GM18868 (cell line): ENCODE measurements around the gene CD276.
"Not testable (repeated sequence)": the region's sequence is repeated elsewhere in the genome, so short reads cannot be mapped to it uniquely, and the experiment has no call there.

Source experiments
- ATAC-seq: cut with Tn5 transposase; IDR thresholded peaks from one replicate; pipeline ENCODE4 v1.9.1; 2021; ENCODE audit warnings: mild to moderate bottlenecking, moderate library complexity; ENCODE audit not compliant: unreplicated experiment

The CD276 gene

DNA sequence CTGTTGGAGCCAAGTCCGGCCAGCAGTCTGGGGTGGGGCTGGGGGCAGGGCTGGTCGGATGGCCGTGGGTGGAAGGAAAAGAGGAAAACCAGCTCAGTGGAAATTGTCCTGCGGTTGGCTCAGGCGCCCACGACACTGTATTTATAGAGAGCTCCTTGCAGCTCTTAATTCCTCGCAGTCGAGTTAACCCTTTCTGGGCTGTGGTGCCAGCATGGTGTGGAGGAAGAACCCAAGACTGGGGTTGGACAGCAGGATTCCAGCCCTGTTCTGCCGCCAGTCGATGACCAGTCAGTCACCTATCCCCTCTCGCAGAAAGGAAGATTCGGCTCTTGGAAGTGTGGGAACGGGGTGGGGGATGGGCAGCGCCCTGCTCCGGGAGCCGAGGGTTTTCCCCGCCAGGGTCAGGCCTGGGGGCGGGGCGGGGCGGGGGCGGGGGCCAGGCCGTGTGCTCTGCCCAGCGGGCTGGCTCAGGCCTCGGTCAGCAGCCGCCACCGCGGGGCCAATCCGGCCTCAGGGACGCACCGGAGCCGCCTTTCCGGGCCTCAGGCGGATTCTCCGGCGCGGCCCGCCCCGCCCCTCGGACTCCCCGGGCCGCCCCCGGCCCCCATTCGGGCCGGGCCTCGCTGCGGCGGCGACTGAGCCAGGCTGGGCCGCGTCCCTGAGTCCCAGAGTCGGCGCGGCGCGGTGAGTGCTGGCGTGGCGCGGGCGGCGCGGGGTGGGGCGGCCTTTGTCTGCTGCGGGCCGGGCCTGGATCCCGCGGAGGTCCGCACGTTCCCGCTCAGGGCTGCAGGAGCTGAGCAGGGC, at the start of gene CD276:
TSS of gene CD276 (plus strand) at position 607 of the 804 bp plus-strand sequence. CDS start 15,257 bp downstream, outside the sequence.
- no peak for ATAC-seq

GRCh38 chr15:73637527-73637926, 46.7 kb upstream of the CD276 start:
- no peak for ATAC-seq

DNA sequence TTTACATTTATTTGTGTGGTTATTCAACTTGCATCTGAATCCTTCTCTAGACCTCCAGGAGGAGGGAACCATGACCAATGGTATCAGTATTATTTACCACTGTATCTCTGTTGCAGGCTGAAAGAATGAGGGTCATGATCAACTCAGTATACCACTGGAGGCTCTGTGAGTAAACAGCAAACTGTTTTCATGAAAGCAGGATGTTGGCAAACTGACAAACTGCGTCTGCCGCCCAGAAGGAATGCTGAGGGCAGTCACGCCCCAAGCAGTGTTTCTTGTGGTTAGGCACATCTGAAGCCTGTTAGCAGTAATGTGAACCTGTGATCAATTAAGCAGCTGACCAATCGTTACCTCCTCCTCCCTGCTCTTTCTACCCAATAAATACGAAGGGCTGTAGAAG, 44.7 kb upstream of the CD276 start:
- ATAC-seq, result not testable (repeated sequence)

DNA sequence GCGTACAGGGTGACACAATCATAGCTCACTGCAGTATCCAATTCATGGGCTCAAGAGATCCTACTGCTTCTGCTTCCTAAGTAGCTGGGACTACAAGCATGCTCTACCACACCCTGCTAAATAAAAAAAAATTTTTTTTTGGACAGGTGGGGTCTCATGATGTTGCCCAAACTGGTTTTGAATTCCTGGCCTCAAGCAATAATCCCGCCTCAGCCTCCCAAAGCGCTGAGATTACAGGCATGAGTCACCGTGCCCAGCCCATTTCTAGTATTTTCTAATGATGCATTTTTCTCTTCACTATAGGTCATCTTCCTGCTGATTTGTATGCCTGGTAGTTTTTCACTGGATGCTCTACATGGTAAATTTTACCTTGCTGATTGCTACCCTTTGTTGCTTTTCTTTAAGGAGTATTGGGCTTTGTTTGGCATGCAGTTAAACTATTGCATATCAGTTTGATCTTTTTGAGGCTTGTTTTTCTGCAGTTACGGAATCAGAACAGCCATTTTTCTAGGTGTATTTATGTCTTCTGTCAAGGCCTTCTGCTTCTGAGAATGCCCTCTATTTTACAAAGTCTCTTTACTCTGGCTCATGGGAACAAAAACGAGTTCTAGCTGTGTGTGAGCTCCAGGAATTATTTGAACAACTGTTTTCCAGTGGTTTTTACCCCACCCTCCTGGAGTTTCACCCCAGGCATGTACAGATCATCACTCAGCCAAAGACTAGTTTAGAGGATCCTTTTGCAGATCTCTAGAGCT, 36.7 kb upstream of the CD276 start:
- ATAC-seq, result no peak

- ATAC-seq, result no peak
Measured at GRCh38 chr15:73648014-73648295, 36.2 kb upstream of the CD276 start.

DNA sequence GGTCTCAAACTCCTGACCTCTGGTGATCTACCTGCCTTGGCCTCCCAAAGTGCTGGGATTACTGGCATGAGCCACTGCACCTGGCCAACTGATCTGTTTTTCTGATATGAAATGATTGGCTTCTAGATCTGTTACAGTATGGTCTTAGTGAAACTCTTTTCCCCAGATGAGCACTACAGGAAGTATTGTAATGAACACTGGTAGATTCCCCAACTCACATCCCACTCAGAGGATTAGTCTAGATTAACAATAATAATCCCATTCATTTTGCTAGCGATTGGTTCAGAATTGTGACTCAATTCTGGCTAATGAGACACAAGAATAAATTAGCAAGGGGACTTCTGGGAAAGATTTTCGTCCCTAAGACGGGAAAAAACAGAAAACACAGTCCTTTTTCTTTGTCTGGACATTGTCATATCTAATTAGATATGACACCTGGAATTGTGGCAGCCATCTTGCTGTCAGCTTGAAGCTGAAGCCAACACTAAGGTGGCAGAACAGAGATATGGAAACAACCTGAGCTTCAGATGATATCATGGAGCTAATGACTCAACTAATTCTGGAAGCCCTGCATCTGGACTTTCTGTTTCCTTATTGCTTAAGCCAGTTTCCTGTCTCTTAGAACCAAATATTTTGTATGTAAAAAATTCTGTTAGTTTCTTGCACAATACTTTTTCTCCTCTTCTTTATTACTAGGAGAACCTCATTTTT, 33.6 kb upstream of the CD276 start:
- no peak for ATAC-seq

DNA sequence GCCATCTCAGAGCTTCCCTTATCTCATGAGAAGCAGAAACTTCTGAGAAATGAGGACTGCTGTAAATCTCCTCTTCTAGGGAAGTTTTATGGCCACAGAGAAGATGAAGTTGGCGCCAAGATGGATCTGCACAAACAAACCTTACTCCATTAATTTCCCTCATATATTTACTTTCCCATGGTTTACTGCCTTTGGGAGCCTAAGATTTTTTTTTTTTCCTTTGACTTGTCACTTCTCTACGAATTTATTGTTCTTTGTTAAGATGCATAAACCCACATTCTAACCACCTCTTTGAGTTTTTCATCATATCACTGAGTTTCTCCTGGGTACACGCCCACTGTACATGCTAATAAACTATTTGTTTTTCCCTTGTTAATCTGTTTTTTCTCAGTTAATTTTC, 29.5 kb upstream of the CD276 start:
- ATAC-seq, result no peak

DNA sequence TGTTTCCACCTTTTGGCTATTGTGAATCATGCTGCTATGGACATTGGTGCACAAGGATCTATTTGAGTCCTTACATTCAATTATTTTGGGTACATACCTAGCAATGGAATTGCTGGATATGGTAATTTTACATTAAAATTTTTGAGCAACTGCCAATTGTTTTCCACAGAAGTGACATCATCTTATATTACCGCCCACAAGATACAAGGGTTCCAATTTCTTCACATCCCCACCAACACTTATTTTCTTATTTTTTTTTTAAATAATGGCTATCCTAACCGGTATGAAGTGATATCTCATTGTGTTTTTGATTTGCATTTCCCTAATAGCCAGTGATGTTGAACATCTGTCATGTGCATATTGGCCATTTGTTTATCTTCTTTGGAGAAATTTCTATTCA, 28.5 kb upstream of the CD276 start:
- no peak for ATAC-seq

GRCh38 chr15:73658645-73659044, 25.5 kb upstream of the CD276 start:
- no peak for ATAC-seq

GRCh38 chr15:73660455-73660854, 23.7 kb upstream of the CD276 start:
- no peak for ATAC-seq

DNA sequence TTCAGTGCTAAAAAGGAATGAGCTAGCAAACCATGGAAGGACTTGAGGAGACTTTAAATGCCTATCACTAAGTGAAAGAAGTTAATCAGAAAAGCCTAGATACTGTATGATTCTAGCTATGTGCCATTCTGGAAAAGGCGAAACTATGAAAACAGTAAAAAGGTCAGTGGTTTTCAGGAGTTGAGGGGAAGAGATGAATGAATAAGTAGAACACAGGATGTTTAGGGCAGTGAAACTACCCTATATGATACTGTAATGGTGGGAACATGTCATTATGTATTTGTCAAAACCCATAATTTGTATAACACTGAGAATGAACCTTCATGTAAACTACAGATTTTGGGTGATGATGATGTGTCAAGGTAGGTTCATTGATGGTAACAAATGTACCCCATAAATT, 9.6 kb upstream of the CD276 start:
- no peak for ATAC-seq

DNA sequence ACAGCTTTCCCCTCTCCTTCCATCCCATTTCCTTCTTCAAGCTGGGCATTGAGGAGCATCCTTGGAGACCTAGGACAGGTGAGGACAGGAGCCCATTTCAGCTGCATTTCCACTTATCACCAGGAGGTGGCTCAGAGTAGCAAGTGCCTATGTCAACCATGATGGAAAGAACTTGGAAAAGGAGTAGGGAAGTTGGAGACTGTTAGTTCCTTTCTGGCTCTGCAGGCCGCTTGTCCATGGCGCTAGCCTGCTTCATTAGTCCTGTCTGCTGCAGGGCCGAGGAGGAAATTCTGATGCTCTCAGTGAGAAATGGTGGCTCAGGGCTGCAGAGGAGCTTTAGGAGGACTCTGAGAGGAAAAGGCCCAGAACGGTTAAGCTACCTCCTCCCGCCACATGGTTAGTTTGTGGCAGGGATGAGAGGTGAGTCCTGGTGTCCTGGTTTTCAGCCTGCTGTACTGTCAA, 7.0 kb upstream of the CD276 start:
- ATAC-seq, result no peak

- ATAC-seq, result no peak
Measured at GRCh38 chr15:73677733-73678132, 6.5 kb upstream of the CD276 start.

GRCh38 chr15:73678498-73678897, 5.7 kb upstream of the CD276 start:
- no peak for ATAC-seq

DNA sequence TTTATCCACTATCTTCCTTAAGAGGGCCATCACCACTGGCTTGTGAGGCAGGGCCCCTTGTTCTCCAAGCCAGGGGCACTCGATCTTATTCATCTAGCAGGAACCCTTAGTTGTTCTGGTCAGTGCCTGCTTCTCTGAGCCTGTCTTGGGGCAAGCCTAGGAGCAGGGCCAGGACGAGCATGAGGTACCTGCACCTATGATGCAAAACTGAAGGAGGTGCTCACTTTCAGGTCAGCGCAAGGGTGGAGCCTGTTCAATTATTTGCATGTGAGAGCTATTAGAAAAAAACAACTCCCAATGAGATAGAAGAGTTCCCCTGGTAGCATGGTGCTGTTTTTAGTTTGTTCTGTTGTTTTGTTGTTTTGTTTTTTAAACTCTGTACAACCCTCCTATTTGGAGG, 5.0 kb upstream of the CD276 start:
- ATAC-seq, result no peak

DNA sequence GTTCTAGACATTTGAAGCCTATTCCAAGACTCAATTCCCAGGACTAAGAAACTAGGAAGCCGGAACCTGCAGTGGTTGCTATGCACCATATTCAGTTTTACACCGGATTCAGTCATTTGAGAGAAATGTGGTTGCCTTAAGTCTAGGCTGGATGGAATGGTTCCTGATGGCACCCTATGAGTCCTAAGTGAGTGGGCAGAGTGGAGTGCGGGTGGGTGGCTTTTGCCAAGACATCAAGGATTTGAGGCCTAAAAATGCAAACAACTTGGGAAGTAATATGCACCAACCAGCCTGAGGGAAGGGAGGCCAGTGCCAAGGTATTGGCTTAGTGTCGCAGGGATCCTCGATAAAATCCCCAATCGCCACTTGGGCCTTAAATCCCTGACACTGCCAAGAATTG, 4.2 kb upstream of the CD276 start:
- ATAC-seq, result no peak

GRCh38 chr15:73680549-73680948, 3.6 kb upstream of the CD276 start:
- no peak for ATAC-seq

- no peak for ATAC-seq
Measured at GRCh38 chr15:73681063-73681462, 3.1 kb upstream of the CD276 start.

- no peak for ATAC-seq
Measured at GRCh38 chr15:73681856-73682599, 2.2 kb upstream of the CD276 start.

DNA sequence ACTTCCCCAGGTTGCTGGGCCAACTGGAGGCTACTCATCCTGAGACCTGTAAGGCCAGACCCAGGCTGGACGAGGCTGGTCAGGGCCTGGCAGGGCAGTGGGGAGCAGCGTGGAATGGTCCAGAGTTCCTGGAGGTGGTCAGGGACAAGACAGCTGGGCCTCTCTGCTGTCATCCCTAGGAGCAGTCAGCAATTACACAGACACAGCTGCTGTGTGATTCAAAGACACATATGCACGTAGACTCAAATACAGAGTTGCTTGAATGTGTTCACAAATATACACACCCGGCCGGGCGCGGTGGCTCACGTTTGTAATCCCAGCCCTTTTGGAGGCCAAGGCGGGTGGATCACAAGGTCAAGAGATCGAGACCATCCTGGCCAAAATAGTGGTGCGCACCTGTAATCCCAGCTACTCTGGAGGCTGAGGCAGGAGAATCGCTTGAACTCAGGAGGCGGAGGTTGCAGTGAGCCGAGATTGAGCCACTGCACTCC, 1.5 kb upstream of the CD276 start:
- ATAC-seq, result no peak

GRCh38 chr15:73683257-73683776, 866 bp upstream of the CD276 start:
- no peak for ATAC-seq
